Nephron progenitor cell (in vitro differentiated cells): ENCODE data around the gene PVR.

Source experiments
- DNase-seq: peaks from one replicate; pipeline ENCODE4 v3.0.0; 2021
- H3K27ac Mint-ChIP-seq: 2 replicates; pipeline ENCODE4 v1.8.0; 2021; ENCODE audit warnings: mild to moderate bottlenecking, moderate library complexity, mixed read lengths
- H3K27me3 Mint-ChIP-seq: 2 replicates; pipeline ENCODE4 v1.8.0; 2021; ENCODE audit warnings: mild to moderate bottlenecking, low read depth, mixed read lengths; ENCODE audit not compliant: poor library complexity
- H3K36me3 Mint-ChIP-seq: 2 replicates; pipeline ENCODE4 v1.8.0; 2021; ENCODE audit warnings: low read depth, mixed read lengths
- H3K4me1 Mint-ChIP-seq: 2 replicates; pipeline ENCODE4 v1.8.0; 2021; ENCODE audit warnings: mixed read lengths
- H3K4me3 Mint-ChIP-seq: 2 replicates; pipeline ENCODE4 v1.8.0; 2021; ENCODE audit warnings: mild to moderate bottlenecking, moderate library complexity, mixed read lengths
- H3K9me3 Mint-ChIP-seq: 2 replicates; pipeline ENCODE4 v1.8.0; 2021; ENCODE audit warnings: mild to moderate bottlenecking, moderate library complexity, mixed read lengths
- TF ChIP-seq, protein P1 (sequence below): fragments of 200-600 bp; sonication (generic); IDR thresholded peaks from 2 replicates; pipeline ENCODE4 v1.5.0; 2021; ENCODE audit warnings: antibody characterized with exemption

Gene PVR

DNA sequence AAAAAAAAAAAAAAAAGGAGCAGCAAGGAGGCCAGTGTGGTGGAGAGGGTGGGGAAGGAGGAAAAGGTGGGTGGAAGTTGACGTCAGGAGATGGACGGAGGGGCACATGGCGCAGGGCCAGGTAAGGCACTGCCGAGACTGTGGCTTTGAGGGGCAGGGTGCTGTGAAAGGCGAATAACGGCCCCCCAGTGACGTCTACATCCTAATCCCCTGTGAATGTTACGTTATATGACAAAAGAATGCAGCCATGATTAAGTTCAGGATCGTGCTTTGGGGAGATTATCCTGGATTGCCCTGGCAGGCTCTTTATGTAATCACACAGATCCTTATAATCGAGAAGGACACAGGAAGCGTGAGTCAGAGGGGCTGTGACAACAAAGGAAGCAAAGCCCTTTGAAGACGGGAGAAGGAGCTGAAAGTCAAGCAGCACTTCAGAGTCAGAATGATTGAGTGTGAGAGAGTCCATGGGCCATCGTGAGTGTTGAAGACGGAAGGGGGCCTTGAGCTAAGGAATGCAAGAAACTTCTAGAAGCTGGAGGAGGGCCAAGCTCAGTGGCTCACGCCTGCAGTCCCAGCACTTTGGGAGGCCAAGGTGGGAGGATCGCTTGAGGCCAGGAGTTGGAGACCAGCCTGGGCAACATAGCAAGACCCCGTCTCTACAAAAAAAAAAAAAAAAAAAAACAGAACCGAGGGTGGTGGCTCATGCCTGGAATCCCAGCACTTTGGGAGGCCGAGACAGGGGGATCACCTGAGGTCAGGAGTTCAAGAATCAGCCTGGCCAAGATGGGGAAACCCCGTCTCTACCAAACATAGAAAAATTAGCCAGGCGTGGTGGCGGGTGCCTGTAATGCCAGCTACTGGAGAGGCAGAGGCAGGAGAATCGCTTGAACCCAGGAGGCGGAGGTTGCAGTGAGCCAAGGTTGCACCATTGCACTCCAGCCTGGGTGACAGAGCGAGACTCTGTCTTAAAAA lies 41.5 kb downstream of the PVR start:
- no peak for DNase-seq
- Mint-ChIP-seq H3K9me3 (no peaks in the 10 kb centered on the region), H3K4me3 (no peak overlapping the region), H3K27ac (peak overlapping the region; percentile 96), H3K4me1 (peaks cover 23% of the 10 kb centered on the region), H3K27me3 (peaks cover 23% of the 10 kb centered on the region), H3K36me3 (no peaks in the 10 kb centered on the region)
- TF ChIP-seq, protein P1, sequence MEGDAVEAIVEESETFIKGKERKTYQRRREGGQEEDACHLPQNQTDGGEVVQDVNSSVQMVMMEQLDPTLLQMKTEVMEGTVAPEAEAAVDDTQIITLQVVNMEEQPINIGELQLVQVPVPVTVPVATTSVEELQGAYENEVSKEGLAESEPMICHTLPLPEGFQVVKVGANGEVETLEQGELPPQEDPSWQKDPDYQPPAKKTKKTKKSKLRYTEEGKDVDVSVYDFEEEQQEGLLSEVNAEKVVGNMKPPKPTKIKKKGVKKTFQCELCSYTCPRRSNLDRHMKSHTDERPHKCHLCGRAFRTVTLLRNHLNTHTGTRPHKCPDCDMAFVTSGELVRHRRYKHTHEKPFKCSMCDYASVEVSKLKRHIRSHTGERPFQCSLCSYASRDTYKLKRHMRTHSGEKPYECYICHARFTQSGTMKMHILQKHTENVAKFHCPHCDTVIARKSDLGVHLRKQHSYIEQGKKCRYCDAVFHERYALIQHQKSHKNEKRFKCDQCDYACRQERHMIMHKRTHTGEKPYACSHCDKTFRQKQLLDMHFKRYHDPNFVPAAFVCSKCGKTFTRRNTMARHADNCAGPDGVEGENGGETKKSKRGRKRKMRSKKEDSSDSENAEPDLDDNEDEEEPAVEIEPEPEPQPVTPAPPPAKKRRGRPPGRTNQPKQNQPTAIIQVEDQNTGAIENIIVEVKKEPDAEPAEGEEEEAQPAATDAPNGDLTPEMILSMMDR = no peak

DNA sequence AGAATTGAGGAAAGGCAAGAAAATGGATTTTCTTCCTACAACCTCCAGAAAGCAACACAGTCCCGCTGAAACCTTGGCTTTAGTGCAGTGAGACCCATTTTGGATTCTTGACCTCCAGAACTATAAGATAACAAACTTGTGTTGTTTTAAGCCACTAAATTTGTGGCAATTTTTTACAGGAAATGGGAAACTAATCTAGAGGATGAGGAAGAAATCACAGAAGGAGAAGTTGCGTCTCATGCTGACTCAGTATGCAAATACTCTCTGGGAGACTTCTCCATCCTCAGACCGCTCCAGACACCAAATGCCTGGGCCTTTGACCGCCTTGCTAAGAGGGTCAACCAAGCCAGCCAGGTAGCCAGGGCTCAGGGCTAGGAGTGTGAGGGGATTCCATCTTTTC lies 42.2 kb downstream of the PVR start:
- no peaks in the 10 kb centered on the region for H3K36me3 Mint-ChIP-seq

DNA sequence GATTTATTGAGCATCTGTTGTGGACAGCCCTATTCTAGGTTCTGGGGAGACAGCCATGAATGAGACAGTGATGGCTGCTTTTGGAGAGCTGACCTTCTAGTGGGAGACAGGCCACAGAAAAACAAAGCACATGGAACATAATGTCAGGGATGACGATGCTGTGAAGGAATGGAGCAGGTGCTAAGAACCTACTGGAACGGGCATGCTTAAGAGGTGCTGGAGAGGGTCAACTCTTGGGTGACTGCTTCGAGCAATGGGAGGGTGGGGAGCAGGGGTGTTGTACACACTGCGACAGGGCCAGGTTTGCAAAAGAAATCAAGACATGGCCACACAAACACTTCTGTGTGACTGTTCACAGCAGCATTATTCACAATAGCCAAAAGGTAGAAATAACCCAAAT lies 43.2 kb downstream of the PVR start:
- Mint-ChIP-seq H3K27me3 (peaks cover 19% of the 10 kb centered on the region), H3K36me3 (no peaks in the 10 kb centered on the region), H3K27ac (no peak overlapping the region), H3K4me1 (peaks cover 23% of the 10 kb centered on the region), H3K9me3 (no peaks in the 10 kb centered on the region), H3K4me3 (no peak overlapping the region)
- DNase-seq = no peak
- TF ChIP-seq, protein P1 = no peak

More for the DNA sequence above, 42.2 kb downstream of the PVR start:
- Mint-ChIP-seq H3K4me1 (peaks cover 23% of the 10 kb centered on the region), H3K4me3 (no peak overlapping the region), H3K9me3 (no peaks in the 10 kb centered on the region), H3K27ac (no peak overlapping the region), H3K27me3 (peaks cover 20% of the 10 kb centered on the region)
- no peak for DNase-seq
- TF ChIP-seq, protein P1 = no peak

DNA sequence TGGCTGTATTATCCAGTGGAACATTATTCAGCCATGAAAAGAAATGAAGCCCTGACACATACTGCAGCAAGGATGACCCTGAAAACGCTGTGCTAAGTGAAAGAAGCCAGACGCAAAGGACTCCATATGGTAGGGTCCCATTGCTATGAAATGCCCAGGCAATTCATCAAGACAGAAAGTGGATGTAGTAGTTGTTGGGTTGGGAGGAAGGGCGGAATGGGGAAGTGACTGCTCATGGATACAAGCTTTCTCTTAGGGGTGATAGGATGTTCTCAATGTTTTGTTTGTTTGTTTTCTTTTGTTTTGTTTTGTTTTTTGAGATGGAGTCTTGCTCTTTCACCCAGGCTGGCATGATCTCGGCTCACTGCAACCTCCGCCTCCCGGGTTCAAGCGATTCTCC lies 44.2 kb downstream of the PVR start:
- Mint-ChIP-seq H3K4me1 (peaks cover 26% of the 10 kb centered on the region), H3K9me3 (no peaks in the 10 kb centered on the region), H3K27me3 (peaks cover 19% of the 10 kb centered on the region), H3K4me3 (no peak overlapping the region), H3K27ac (no peak overlapping the region), H3K36me3 (no peaks in the 10 kb centered on the region)
- DNase-seq = no peak
- TF ChIP-seq, protein P1 = no peak

DNA sequence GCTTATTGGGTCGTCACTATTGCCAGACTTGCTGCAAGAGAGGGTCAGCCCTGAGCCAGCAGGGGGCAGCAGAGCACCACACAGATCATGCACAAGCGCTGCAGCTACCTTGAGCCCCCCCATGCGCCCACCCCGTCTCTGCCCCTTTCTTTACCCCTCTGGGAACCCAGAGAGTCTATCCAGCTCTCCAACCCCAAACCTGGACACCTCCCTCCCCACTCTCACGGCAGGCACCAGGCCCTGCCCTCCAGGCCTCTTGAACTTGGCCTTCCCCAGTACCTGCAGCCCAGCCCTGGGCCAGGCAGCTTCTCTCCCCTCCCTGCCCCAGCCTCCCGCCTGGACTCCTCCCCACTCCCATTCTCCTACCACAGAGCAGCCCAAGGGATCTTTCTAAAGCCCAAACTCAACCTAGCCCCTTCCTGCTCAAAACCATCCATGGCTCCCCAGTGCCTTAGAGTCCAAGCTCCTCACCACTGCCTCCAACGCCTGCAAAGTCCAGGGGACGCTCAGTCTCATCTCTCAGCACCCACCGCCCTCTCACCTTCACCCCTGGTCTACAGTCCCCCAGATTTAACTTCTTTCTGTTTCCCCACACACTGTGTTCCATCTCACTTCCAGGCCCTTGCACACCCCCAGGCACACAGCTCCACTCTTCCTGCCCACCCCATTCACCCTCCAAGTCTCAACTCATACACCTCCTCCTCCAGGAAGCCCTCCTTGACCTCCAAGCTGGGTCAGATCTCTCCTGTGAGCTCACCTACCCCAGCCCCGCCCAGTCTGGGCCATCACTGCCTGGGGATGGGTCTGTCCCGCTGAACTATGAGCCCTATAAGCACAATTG lies 45.8 kb downstream of the PVR start:
- peak; percentile 94 for DNase-seq
- no peak overlapping the region for H3K4me3 Mint-ChIP-seq
- TF ChIP-seq, protein P1 = peak; percentile 85
- peaks cover 22% of the 10 kb centered on the region for H3K27me3 Mint-ChIP-seq
- no peaks in the 10 kb centered on the region for H3K9me3 Mint-ChIP-seq
- peaks cover 22% of the 10 kb centered on the region for H3K4me1 Mint-ChIP-seq
- H3K36me3 Mint-ChIP-seq = no peaks in the 10 kb centered on the region
- no peak overlapping the region for H3K27ac Mint-ChIP-seq
